Nephron (organoid): ENCODE data around the gene SLCO2A1.

Experiments
- H3K27ac Mint-ChIP-seq, 3 experiments: 2 replicates each; pipeline ENCODE4 v1.8.0; 2020; ENCODE audit warnings: mixed read lengths in 3 of 3, mild to moderate bottlenecking in 2 of 3, moderate library complexity in 1 of 3
- H3K27me3 Mint-ChIP-seq: 2 replicates; pipeline ENCODE4 v1.8.0; 2021; ENCODE audit warnings: low read depth, mild to moderate bottlenecking, moderate library complexity, mixed read lengths
- H3K36me3 Mint-ChIP-seq: 2 replicates; pipeline ENCODE4 v1.8.0; 2020; ENCODE audit warnings: low read depth, mixed read lengths
- H3K4me1 Mint-ChIP-seq: 2 replicates; pipeline ENCODE4 v1.8.0; 2020; ENCODE audit warnings: mixed read lengths
- H3K4me3 Mint-ChIP-seq, 3 experiments: 2 replicates each; pipeline ENCODE4 v1.8.0; 2020; ENCODE audit warnings: mild to moderate bottlenecking in 3 of 3, mixed read lengths in 3 of 3, moderate library complexity in 2 of 3
- H3K9me3 Mint-ChIP-seq: 2 replicates; pipeline ENCODE4 v1.8.0; 2020; ENCODE audit warnings: mixed read lengths
- CTCF ChIP-seq, 3 experiments: fragments of 200-600 bp; sonication (generic); IDR thresholded peaks; one replicate each; pipeline ENCODE4 v1.5.0; 2021; ENCODE audit warnings: antibody characterized with exemption in 3 of 3; ENCODE audit not compliant: unreplicated experiment in 3 of 3

Gene SLCO2A1

GRCh38 chr3:133955892-133956291 lies 73.8 kb downstream of the SLCO2A1 start:
- no peak overlapping the region for H3K4me3 Mint-ChIP-seq
- H3K9me3 Mint-ChIP-seq = no peaks in the 10 kb centered on the region
- peak overlapping the region in 2 of 3 experiments; percentile 66 to 73 for H3K27ac Mint-ChIP-seq
- TF ChIP-seq CTCF (IDR thresholded peaks at IDR 0.05; ENCODE audit: unreplicated experiment in 3 of 3) = no peak
- H3K36me3 Mint-ChIP-seq = peaks cover 4% of the 10 kb centered on the region
- peaks cover 23% of the 10 kb centered on the region for H3K4me1 Mint-ChIP-seq
- peaks cover 6% of the 10 kb centered on the region for H3K27me3 Mint-ChIP-seq

- TF ChIP-seq CTCF (IDR thresholded peaks at IDR 0.05; ENCODE audit: unreplicated experiment in 3 of 3) = no peak
- Mint-ChIP-seq H3K9me3 (no peaks in the 10 kb centered on the region), H3K4me1 (peaks cover 21% of the 10 kb centered on the region), H3K4me3 (no peak overlapping the region), H3K36me3 (peaks cover 4% of the 10 kb centered on the region), H3K27me3 (peaks cover 6% of the 10 kb centered on the region), H3K27ac (no peak overlapping the region)
Measured at GRCh38 chr3:133954717-133955360, 74.9 kb downstream of the SLCO2A1 start.

DNA sequence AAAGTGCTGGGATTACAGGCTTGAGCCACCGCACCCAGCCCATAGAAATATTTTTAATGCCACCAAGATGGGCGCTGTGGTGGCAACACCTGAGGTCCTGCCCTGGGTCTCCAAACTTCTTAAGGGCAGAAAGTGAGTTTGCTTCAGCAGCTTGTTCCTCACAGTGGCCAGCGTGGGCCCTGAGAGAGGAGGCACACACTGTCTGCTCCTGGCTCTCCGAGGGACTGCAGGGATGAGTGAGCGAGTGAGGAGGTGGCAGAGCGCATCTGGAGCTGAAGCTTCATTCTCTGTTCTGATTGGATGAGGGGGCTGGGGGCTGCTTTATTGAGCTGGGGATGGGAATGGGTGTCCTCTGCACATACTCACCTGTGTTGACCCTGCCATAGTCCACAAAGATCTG lies 76.4 kb downstream of the SLCO2A1 start:
- Mint-ChIP-seq H3K9me3 (no peaks in the 10 kb centered on the region), H3K4me3 (no peak overlapping the region), H3K27ac (no peak overlapping the region), H3K36me3 (no peaks in the 10 kb centered on the region), H3K27me3 (peaks cover 10% of the 10 kb centered on the region), H3K4me1 (peaks cover 22% of the 10 kb centered on the region)
- TF ChIP-seq CTCF (IDR thresholded peaks at IDR 0.05; ENCODE audit: unreplicated experiment in 3 of 3) = no peak

GRCh38 chr3:133949438-133949837 lies 80.3 kb downstream of the SLCO2A1 start:
- Mint-ChIP-seq H3K36me3 (no peaks in the 10 kb centered on the region), H3K27ac (peak overlapping the region in 2 of 3 experiments; percentile 65 to 92), H3K4me1 (peaks cover 26% of the 10 kb centered on the region), H3K4me3 (no peak overlapping the region), H3K27me3 (peaks cover 4% of the 10 kb centered on the region), H3K9me3 (no peaks in the 10 kb centered on the region)
- TF ChIP-seq CTCF (IDR thresholded peaks at IDR 0.05; ENCODE audit: unreplicated experiment in 3 of 3) = no peak

- peak overlapping the region in 2 of 3 experiments; percentile 65 to 92 for H3K27ac Mint-ChIP-seq
- no peak overlapping the region for H3K4me3 Mint-ChIP-seq
- H3K36me3 Mint-ChIP-seq = no peaks in the 10 kb centered on the region
- H3K4me1 Mint-ChIP-seq = peaks cover 29% of the 10 kb centered on the region
- H3K9me3 Mint-ChIP-seq = no peaks in the 10 kb centered on the region
- no peak for TF ChIP-seq CTCF (IDR thresholded peaks at IDR 0.05; ENCODE audit: unreplicated experiment in 3 of 3)
- peaks cover 4% of the 10 kb centered on the region for H3K27me3 Mint-ChIP-seq
Measured at GRCh38 chr3:133948996-133949395, 80.7 kb downstream of the SLCO2A1 start.

GRCh38 chr3:133948131-133948810 lies 81.5 kb downstream of the SLCO2A1 start:
- TF ChIP-seq CTCF (IDR thresholded peaks at IDR 0.05; ENCODE audit: unreplicated experiment in 3 of 3) = no peak
- H3K27ac Mint-ChIP-seq = no peak overlapping the region
- H3K36me3 Mint-ChIP-seq = no peaks in the 10 kb centered on the region
- H3K27me3 Mint-ChIP-seq = peaks cover 4% of the 10 kb centered on the region
- H3K4me3 Mint-ChIP-seq = no peak overlapping the region
- H3K4me1 Mint-ChIP-seq = peaks cover 33% of the 10 kb centered on the region
- H3K9me3 Mint-ChIP-seq = no peaks in the 10 kb centered on the region
